GM18867 (cell line): ENCODE data around the gene EDIL3.

Experiments used
- ATAC-seq: cut with Tn5 transposase; IDR thresholded peaks from one replicate; pipeline ENCODE4 v1.9.1; 2021; ENCODE audit warnings: mild to moderate bottlenecking, moderate library complexity; ENCODE audit not compliant: unreplicated experiment

EDIL3 gene

GRCh38 chr5:83972909-83973308 lies 411.8 kb downstream of the EDIL3 start:
- ATAC-seq: no peak

GRCh38 chr5:83972236-83972635 lies 412.4 kb downstream of the EDIL3 start:
- ATAC-seq: no peak

GRCh38 chr5:83967417-83967816 lies 417.3 kb downstream of the EDIL3 start:
- ATAC-seq: no peak

- no peak for ATAC-seq
Observed at GRCh38 chr5:83965441-83965840, 419.2 kb downstream of the EDIL3 start.

DNA sequence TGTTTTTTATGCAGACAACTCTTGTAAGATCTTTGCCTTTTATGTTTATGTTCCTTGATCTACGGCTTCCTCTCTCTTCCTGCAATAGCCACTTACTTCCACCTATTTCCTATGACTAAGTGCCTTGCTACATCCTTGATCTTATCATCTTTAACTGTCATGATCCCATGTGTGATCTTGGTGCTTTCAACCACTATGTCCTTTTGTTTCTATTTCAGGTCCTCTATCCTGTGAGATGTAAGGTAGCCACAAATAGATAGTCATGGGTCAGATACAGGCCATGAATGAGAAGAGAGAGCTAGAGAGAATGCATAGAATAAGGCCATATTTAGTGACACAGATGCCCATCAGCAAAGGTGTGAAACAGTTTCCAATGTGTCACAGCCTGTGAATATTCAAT lies 420.4 kb downstream of the EDIL3 start:
- ATAC-seq: no peak

- ATAC-seq: no peak
Observed at GRCh38 chr5:83957188-83957587, 427.5 kb downstream of the EDIL3 start.

GRCh38 chr5:83956386-83956785 lies 428.3 kb downstream of the EDIL3 start:
- ATAC-seq: no peak

DNA sequence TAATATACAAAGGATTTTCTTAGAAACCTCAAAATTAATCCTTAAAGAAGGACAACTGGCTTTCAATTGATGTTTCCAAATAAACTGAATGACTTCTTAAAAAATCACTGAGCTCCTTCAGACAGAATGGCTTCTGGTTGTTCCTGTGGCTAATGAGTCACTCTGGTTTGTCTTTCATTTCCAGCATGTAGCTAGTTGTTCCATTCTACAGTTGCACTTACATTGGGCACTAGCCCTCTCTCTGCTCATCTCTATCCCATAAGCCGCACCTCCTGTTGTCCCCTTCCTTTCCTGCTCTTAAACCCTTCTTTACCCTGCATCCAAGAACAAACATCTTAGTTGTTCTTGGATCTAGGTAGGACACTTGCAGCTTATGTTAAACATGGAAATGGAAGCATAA lies 428.8 kb downstream of the EDIL3 start:
- ATAC-seq: no peak

DNA sequence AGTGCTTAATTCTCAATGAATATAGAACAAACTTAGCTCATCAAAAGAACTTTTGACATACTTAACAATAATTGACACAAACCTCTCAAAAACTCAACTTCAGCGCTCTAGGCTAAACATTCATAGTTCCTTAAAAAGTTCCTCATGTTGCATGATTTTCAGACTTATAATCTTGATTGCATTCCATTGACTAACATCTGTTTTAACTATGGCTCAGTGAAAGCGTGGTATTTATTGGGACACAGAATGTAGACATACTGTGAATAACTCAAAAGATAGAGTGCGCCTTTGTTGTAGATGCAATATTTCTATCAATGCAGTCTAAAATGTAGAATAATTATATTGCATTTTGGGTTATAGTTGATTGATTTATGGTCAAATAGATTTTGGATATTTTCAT lies 436.9 kb downstream of the EDIL3 start:
- ATAC-seq: no peak

- ATAC-seq: no peak
Observed at GRCh38 chr5:83946516-83946915, 438.2 kb downstream of the EDIL3 start.

GRCh38 chr5:83942155-83942554 lies 442.5 kb downstream of the EDIL3 start:
- no peak for ATAC-seq

- ATAC-seq: no peak
Observed at GRCh38 chr5:83937837-83938236, 446.8 kb downstream of the EDIL3 start.

- no peak for ATAC-seq
Observed at GRCh38 chr5:83931969-83932368, 452.7 kb downstream of the EDIL3 start.

- ATAC-seq: peak; percentile 66
Observed at GRCh38 chr5:83927140-83927733, 457.4 kb downstream of the EDIL3 start.

GRCh38 chr5:83925955-83926337 lies 458.7 kb downstream of the EDIL3 start:
- ATAC-seq: no peak

DNA sequence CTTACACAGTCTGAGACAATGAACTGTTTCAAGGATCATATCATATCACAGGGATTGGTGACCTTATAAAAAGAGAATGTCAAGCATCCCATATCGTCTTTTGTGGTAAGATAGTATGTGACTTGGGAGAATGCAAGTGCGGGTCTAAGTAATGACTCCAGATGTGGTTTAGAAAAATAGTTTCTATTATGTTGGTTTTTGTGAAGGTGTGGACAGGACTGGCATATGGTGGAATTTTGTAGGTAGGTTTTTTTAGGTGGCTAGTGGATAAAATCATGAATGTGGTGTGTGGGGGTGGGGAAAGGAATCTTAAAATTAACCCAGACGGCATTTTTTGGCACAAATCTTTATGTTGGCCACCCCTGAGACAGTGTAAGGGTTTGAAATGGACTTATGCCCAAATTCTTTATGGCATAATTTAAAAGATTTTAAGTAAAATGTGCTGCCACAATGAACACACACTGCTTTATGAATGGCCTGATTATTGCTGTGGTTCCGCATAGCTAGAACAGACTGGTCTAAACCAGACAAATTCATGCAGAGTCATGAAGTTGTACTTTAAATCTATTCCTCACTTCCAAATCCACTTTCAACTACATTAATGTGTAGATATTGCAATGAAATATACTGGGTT lies 459.2 kb downstream of the EDIL3 start:
- no peak for ATAC-seq

DNA sequence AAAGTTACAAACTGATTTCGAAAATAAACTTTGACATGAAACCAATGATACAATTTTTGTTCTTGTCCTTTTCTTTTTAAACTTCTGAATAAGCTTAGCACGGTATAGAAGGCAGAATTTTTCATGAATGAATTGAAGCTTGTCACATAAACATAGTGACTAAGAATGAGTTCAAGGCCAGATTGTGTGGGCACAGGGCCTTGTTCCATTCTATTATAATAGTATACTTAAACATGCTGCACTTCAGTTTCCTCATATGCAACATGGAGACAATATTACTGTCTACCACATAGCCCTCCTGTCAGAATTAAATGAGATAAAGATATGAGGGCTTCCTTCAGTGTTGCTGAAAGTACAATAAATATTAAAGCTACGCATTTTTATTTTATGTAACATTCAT lies 459.8 kb downstream of the EDIL3 start:
- no peak for ATAC-seq

DNA sequence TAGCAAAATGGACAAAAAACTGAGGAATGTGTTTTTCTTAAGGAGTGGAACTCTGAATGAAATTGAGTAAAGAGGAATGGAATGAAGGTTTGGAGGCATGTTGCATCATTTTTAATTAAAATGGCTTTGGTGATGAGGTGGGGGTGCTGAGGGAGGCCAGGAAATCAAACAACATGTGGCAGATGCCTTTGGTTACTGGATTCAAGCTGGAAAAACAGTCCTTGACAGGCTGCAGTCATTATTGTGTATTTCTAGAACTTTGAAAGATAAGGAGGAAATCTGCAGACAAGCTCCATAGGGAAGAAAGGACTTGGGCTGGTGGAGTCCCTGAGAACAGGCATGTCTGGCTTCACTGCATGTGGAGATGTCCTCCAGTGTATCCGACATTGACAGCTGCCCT lies 460.5 kb downstream of the EDIL3 start:
- no peak for ATAC-seq

DNA sequence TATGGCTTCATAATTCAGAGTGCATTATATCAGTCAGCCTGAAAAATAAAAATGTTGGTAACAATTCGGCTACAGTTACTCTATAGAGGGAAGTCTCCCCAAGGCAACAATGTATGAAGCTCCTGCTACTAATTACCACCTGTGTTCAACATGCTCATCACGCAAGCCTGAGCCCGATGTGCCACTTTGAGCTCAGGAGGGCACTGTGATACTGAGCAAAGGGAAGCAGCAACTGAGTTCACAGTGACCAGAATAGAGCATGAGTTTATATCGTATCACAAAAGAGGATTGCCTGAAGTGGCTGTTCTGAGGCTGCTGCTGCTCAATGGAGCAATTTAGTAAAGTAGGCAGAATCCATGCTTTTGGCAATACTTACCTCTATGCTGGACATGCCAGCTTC lies 462.0 kb downstream of the EDIL3 start:
- no peak for ATAC-seq

- no peak for ATAC-seq
Observed at GRCh38 chr5:83921666-83922193, 462.9 kb downstream of the EDIL3 start.

- ATAC-seq: peak; percentile 67
Observed at GRCh38 chr5:83919071-83920041, 465.3 kb downstream of the EDIL3 start.
